M059J (cell line): ENCODE results near the gene FOXD2. TPM values are rescaled to one million over a fixed set of nuclear protein-coding genes. Genes with fewer than 3 reads are reported as not detected.
A peak's percentile ranks its signal among the peaks of the same experiment; 100 is the strongest.

Experiments
- DNase-seq: peaks from one replicate; pipeline ENCODE4 v3.0.0-alpha.2; 2012; ENCODE audit warnings: low read depth
- total RNA-seq: library from RNA; depleted of rRNA; stranded (reverse); fragments of >200 nt; shearing (Covaris generic); gene quantifications from 2 replicates; pipeline ENCODE4 v1.2.3, GENCODE V29; 2014; rRNA removed

Gene FOXD2
- total RNA-seq, 1 experiment from 2014 or later = 0.37 TPM

DNA sequence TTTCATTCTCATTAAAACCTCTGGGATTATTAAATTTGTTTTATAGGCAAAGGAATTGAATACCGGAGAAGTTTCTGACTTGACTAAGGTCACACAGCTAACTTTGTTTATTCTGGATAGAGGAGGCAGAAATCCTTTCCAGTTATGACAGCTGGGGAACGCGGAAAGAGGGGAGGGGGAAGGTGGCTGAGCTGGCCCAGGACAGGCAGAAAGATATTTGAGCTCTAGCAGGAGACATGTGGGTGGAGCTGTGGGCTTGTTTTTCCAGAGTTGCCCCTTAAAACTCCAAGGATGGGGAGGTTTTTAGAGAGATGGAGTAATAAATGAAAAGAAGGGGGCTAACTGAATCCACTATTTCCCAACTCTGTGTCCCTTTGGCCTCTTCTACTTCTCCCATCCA is 27.8 kb downstream of the FOXD2 start:
- DNase-seq = no peak

DNA sequence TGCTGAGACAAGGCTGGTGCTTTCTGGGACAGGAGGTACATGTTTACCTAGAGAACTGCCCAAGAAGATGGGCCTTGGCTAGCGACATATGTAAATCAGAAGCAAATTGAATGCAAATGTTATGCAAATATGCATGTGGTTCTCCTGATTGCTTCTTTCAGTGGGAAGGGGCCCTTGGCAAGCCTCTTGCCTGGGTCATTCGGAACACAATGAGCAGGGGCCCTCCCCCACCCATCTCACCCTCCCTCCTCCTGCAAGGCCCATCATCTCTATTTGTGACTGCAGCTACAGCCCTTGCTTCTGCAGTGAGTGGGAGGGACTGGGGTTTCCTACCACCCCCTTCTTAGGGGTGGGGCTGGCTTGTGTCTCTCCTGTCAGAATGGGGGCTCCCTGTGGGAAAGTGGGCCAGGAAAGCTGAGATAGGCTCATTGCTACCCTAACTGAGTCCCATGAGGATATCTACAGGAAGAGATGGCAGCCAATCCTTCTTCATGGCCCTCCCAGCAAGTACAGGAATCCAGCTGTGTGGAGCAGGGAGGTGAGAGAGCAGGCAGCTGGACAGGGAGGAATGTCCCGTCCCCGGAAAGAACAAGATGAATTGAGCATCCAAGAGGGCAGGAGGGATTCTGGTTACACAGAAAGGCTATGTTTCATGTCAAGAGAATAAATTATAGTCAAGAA is 31.0 kb downstream of the FOXD2 start:
- DNase-seq = no peak

DNA sequence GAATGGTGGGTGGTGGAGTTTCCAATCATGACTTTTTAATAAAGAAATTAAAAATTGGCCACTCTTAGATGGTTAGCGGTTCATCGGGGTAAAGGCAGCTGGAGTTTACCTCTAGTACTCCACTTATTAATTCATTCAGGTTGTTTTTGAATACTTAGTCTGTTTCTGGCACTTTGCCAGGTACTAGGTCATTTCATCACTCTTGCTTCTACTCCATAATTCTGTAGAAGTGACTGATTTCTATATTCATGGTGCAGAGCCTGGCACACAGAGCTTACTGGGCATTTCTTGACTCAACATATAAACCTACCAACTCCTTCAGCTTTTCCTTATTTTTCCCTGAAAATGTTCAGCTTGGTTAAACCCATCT is 31.5 kb downstream of the FOXD2 start:
- no peak for DNase-seq

DNA sequence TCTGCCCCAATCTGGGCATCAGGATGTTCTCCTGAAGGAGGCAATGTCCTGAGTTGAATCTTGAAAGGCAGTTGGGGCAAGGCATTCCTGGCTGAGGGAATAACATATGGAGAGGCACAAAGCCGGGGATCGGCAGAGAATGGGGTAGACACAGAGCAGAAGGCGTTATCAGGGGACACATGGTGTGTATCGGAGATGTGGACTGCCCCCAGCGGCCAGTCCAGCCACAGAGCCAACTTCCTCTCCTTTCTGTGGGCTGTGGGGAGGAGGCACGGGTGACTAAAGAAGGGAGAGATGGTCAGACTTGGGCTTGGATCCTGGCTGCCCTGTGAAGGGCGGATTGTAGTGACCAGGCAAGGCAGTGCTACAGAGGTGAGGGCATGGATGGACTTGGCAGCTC is 32.1 kb downstream of the FOXD2 start:
- no peak for DNase-seq

DNA sequence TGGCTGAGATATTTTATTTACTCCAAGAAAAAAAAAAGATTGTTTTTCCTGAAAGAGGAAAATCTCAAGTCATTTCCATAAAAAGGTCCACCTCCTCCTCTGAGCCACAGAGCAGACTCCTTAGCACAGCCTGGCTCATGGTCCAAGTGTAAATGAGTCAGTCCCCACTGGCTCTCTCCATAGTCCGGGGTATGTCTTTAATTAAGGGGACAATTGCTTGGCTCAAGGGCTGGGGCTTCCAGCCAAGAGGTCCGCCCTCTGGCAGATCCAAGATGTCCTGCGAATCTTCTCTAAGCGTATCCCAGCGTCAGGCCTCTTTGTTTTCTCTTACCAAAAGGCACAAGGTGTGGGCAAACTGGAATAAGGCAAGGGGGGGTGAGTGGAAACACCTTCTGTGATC is 33.3 kb downstream of the FOXD2 start:
- no peak for DNase-seq

DNA sequence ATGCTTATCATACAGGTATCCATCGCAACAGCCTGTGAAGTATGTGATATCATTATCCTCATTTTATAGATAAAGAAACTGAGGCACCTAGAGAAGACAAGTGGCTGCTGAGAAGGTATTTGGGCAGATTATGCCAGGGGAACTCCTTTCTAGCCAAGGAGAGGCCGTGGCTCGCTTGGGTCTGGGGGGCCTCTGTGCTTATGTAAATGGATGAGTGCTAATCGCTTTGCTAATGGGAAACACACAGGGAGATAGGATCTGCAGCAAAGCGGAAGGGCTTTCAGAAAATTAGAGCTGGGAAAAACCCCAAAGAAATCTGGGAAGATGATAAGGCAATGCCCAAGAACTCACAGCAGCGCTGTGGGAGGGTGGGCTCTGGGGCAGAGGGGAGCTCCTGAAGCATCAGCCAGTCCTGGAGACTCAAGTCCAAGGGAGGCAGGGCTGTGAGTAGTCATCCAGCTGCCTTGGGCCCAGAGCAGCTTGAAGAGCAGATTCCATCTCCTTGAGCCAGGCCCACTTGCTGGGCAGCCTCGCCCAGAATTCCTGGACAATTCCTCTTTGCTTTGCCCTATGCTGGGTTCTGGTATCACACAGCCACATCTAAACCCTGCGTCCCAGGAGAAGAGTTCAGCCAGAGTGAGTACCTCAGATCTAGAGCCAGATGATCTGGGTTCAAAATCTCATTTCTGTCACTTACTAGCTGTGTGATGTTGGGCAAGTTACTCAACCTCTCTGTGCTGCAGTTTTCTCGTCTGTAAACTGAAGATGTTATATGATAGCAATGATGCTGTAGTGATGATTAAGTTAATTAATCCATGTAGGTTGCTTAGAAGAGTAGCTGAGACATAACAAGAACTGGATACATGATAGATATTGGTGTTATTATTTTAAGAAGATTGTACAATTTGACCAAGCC is 36.7 kb downstream of the FOXD2 start:
- DNase-seq = no peak

DNA sequence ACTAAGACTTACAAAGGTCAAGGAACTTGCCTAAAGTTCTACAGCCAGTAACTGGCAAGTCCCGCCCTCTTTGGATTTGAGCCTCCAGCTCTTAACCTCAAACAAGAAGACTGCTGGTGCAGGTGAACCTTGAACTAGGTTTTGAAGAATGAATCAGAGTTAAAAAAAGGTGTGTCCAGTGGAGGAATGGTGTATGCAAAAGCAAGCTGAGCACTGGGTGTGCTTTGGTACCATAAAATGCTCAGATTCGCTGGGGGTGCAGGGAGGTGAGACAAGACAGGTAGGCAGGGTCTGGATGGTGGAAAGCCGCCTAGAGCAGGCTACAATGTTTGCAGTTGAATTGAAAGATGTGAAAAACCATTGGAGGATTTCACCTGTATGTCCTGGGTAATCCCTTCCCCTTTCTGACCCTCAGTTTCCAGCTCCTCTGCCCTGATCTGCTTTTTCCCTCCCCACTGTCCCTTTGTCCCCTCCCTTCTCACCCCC is 39.8 kb downstream of the FOXD2 start:
- no peak for DNase-seq

DNA sequence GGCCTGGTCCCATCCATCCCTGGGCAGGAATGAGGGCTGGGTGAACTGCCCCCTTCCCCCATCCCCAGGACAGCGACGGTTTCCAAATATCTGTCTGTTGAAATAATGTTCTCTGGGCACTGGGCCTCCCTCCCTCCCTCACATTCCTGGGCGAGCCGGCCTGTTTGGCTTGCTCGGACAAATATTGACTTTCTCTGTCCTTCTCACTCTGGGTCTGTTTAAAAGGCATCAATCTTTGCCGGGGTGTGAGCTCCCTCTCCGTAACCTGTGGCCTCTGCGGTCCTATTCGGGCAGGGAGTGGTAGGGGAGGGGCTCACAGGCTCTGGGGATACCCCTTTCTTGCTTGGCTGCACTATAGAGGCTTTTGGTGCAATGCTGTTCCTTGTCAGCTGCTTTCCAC is 40.2 kb downstream of the FOXD2 start:
- DNase-seq = no peak

DNA sequence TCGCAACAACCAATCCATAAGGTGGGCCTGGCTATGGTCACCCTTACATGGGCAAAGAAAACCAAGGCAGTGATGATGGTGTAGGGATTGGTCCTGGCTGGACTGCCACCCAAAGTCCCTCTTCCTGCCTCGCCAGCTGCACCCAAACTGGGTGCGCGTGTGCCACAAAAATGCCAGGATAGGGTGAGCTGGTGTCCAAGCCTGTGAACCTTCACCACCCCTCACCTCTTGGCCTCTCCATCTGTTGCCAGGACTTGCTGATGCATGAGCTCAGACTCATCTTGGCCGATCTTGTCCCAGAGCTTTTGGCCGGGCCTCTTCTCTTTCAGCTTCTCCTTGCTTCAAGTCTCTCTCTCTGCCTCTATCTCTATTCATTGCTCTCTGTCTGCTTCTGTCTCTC is 41.8 kb downstream of the FOXD2 start:
- DNase-seq = no peak

DNA sequence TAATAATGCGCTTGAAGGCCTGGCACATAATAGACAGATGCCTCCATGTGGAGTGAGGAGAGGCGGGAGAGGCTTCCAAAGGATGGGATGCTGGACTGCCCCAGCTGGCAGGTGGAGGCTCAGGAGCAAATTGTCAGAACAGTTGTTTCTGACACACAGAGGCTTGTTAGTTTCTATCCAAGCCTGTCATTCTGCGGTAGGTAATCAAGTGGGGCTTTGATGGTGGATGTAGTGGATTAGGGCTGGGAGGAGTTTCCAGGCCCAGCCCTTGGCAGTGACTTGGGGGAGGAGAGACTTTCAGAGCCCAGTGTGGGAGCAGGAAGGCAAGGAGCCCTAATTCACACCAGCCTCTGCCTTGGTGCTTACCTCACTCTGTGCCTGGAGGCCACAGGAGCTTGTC is 44.1 kb downstream of the FOXD2 start:
- DNase-seq = no peak

DNA sequence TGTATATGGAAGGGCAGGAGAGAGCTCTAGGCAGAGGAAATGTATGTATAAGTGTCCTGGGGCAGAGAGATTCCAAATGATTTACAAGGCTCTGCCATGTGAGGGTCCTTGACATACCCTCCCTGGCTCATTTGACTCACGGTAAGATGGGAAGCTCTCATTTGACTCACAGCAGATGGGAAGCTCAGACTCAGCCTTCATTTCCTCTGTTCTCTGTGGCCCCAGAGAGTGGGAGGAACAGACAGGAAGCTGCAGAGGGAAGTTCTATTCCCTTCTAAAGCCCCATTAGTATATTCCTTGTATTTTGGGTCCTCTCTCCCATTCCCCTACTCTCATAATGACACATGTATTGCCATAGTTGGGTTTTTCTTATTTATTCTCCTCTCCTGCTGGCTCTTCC is 44.9 kb downstream of the FOXD2 start:
- DNase-seq = no peak

DNA sequence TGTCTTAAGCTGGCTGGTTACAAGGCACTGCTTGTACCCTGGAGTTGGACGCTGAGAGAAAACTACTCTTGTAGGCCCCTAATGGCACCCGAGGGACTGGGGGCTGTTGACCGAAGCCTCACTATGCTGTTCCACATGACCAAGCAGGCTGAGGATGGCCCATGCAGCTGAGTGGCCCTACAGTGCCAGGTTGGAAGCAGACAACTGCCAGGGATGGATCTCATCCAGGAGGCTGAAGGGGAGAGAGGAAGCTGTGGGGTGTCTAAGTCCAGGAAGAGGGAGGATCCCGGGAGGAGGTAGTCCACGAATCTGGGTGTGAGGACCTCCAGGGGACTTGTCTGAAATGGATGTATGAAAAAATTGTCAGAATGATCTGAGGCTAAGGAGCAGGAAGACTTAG is 45.8 kb downstream of the FOXD2 start:
- no peak for DNase-seq

DNA sequence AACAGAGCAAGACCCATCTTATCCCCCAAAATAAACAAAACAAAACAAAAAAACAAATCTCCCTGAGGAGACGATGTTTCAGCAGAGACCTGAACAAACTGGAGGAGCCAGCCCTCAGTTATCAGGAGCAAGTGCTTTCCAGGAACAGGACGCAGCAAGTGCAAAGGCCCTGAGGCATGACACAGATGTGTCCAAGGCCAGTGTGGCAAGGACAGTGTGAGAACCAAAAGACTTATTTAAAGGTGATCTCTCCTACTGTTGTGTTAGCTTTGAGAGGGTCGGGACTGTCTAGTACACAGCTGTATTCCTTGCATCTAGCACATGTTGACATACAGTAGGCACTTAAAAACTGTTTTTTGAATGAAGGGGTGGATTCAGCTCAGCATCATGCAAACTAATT is 48.0 kb downstream of the FOXD2 start:
- DNase-seq = no peak

DNA sequence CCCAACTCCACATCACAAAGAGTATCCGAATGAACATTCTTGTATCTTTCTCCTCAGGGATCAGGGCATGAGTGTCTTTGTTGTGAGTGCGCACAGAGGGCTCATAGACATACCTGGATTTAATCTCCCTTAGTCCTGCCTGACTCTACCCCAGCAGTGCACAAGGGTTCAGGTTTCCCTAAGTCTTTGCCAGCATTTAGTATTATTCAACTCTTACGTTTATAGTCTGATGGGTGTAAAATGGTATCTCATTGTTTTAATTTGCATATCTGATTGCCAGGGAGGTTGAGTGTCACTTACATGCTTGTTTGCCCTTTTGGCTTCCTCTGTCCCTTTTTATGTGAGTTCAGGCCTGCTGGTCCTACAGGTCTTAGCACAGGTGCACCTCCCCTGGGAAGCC is 49.5 kb downstream of the FOXD2 start:
- DNase-seq = no peak

DNA sequence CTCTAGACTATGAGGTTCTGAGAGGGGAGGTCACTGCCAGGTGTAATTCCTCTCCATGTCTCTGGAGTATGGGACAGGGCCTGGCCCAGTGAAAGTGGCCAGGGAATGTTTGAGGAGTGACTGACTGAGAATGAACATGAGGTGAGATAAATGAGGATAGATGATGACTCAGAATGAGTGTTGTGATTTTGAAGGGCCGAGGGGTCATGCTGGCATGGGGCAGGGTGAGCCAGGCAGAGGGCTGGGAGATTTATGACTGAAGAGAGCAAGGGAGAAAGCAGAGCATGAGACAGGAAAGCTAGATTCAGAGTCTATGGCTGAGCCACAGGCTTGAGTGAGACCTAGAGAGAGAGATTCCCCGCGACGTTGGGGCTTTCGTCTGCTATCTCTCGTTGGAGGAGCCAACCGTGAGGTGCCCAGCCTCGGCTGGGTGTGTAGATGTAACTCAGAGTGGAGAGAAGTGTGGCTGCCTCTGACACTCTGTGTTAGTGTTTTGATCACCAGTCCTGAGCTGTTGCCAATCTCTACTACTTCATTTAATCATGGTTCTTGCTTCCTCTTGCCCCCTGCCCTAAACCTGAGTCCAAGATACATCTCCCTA is 50.1 kb downstream of the FOXD2 start:
- peak; percentile 65 for DNase-seq

Other genes starting within 250 kb of the FOXD2 start
- 0.49 and 0.81 TPM in 2 replicates for gene PDZK1IP1, start 248.0 kb upstream of the FOXD2 start, total RNA-seq
- gene TAL1, start 205.8 kb upstream of the FOXD2 start, total RNA-seq = not detected in 2 replicates
- 34.4 and 48.1 TPM in 2 replicates for gene STIL, start 123.9 kb upstream of the FOXD2 start, total RNA-seq
- gene CMPK1, start 104.3 kb upstream of the FOXD2 start, total RNA-seq = 145 and 196 TPM in 2 replicates
- not detected in 2 replicates for gene FOXE3, start 21.8 kb upstream of the FOXD2 start, total RNA-seq